Inflammatory macrophage (primary cell): ENCODE measurements around the gene RBM38.

ENCODE experiments used
- DNase-seq, 2 donors: peaks; one replicate each; pipeline ENCODE4 v3.0.0-alpha.2; 2020 to 2022

Gene RBM38

GRCh38 chr20:57374931-57375651, 16.1 kb upstream of the RBM38 start:
- DNase-seq, result peak; percentile 90 to 91

- DNase-seq, result peak in 1 of 2 donors; percentile 22
Measured at GRCh38 chr20:57375652-57376230, 15.5 kb upstream of the RBM38 start.

GRCh38 chr20:57377350-57377749, 13.8 kb upstream of the RBM38 start:
- no peak for DNase-seq

- no peak for DNase-seq
Measured at GRCh38 chr20:57378107-57378506, 13.1 kb upstream of the RBM38 start.

GRCh38 chr20:57378646-57379262, 12.4 kb upstream of the RBM38 start:
- DNase-seq, result no peak

- DNase-seq, result no peak
Measured at GRCh38 chr20:57379263-57379647, 11.9 kb upstream of the RBM38 start.

GRCh38 chr20:57380081-57380750, 11.0 kb upstream of the RBM38 start:
- no peak for DNase-seq

GRCh38 chr20:57381596-57382503, 9.3 kb upstream of the RBM38 start:
- peak; percentile 82 to 89 for DNase-seq

GRCh38 chr20:57382516-57382915, 8.7 kb upstream of the RBM38 start:
- no peak for DNase-seq

GRCh38 chr20:57383447-57384347, 7.5 kb upstream of the RBM38 start:
- no peak for DNase-seq

GRCh38 chr20:57384486-57384885, 6.7 kb upstream of the RBM38 start:
- no peak for DNase-seq

GRCh38 chr20:57384953-57385761, 6.0 kb upstream of the RBM38 start:
- no peak for DNase-seq

GRCh38 chr20:57385940-57386339, 5.3 kb upstream of the RBM38 start:
- no peak for DNase-seq

GRCh38 chr20:57386762-57387161, 4.4 kb upstream of the RBM38 start:
- no peak for DNase-seq

GRCh38 chr20:57387463-57387862, 3.7 kb upstream of the RBM38 start:
- DNase-seq, result no peak

- no peak for DNase-seq
Measured at GRCh38 chr20:57387945-57388371, 3.2 kb upstream of the RBM38 start.

GRCh38 chr20:57388953-57389694, 2.1 kb upstream of the RBM38 start:
- peak; percentile 42 to 63 for DNase-seq

GRCh38 chr20:57389695-57390603, 1.2 kb upstream of the RBM38 start:
- DNase-seq, result peak; percentile 31 to 61
